ENCODE measurements around the gene DCLK1.

DNA sequence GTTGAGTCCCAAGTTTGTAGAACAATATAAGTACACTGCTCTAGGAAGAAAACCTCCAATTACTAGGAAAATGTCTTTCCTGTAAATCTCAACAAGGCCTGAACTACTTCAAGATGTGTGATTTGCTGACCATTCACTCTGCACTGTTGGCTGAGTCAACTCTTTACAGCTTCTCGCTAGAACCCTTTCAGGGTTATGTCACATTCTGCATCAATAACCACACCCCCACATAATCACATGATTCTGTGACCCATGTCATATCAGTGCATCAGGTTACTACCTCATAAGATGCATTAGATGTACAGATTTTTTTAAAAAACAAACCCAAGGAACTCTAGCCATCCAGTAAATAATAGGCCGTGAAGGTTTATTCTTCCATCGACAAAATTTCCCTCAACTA is 16.1 kb upstream of the DCLK1 start:
- TF ChIP-seq, protein P1, sequence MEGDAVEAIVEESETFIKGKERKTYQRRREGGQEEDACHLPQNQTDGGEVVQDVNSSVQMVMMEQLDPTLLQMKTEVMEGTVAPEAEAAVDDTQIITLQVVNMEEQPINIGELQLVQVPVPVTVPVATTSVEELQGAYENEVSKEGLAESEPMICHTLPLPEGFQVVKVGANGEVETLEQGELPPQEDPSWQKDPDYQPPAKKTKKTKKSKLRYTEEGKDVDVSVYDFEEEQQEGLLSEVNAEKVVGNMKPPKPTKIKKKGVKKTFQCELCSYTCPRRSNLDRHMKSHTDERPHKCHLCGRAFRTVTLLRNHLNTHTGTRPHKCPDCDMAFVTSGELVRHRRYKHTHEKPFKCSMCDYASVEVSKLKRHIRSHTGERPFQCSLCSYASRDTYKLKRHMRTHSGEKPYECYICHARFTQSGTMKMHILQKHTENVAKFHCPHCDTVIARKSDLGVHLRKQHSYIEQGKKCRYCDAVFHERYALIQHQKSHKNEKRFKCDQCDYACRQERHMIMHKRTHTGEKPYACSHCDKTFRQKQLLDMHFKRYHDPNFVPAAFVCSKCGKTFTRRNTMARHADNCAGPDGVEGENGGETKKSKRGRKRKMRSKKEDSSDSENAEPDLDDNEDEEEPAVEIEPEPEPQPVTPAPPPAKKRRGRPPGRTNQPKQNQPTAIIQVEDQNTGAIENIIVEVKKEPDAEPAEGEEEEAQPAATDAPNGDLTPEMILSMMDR (conservative IDR thresholded peaks at IDR 0.05 in 1 of 2, IDR thresholded peaks at IDR 0.05 in 1 of 2; ENCODE audit: low read depth in 1 of 2, low read length in 2 of 2) = no peak
- no peak for TF ChIP-seq EZH2 (IDR thresholded peaks at IDR 0.05; ENCODE audit: low read length, missing control alignments)
